GM20000 (cell line): ENCODE measurements around the gene COMP.

Source experiments
- DNase-seq: peaks from one replicate; pipeline ENCODE4 v3.0.0; 2012; ENCODE audit warnings: low spot score
- TF ChIP-seq, protein P1 (sequence below): IDR thresholded peaks from 2 replicates; pipeline ENCODE4 v1.5.1; 2012; ENCODE audit warnings: mild to moderate bottlenecking, control low read depth; ENCODE audit errors: extremely low read depth, missing control alignments

Gene COMP

DNA sequence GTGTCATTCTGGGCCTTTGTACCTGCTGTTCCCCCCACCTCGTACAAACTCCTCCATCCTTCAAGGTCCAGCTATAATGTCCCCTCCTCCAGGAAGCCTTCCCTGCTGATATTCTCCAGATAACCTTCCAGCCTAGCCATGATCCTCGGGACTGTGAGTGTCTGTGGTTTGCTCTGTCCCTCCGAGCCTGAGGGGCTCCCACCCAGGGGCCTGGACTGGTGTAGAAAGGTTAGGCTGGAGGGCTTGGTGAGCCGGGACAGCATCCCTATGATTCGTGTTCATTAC lies 2.9 kb upstream of the COMP start:
- no peak for DNase-seq
- TF ChIP-seq, protein P1, sequence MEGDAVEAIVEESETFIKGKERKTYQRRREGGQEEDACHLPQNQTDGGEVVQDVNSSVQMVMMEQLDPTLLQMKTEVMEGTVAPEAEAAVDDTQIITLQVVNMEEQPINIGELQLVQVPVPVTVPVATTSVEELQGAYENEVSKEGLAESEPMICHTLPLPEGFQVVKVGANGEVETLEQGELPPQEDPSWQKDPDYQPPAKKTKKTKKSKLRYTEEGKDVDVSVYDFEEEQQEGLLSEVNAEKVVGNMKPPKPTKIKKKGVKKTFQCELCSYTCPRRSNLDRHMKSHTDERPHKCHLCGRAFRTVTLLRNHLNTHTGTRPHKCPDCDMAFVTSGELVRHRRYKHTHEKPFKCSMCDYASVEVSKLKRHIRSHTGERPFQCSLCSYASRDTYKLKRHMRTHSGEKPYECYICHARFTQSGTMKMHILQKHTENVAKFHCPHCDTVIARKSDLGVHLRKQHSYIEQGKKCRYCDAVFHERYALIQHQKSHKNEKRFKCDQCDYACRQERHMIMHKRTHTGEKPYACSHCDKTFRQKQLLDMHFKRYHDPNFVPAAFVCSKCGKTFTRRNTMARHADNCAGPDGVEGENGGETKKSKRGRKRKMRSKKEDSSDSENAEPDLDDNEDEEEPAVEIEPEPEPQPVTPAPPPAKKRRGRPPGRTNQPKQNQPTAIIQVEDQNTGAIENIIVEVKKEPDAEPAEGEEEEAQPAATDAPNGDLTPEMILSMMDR, result no peak

DNA sequence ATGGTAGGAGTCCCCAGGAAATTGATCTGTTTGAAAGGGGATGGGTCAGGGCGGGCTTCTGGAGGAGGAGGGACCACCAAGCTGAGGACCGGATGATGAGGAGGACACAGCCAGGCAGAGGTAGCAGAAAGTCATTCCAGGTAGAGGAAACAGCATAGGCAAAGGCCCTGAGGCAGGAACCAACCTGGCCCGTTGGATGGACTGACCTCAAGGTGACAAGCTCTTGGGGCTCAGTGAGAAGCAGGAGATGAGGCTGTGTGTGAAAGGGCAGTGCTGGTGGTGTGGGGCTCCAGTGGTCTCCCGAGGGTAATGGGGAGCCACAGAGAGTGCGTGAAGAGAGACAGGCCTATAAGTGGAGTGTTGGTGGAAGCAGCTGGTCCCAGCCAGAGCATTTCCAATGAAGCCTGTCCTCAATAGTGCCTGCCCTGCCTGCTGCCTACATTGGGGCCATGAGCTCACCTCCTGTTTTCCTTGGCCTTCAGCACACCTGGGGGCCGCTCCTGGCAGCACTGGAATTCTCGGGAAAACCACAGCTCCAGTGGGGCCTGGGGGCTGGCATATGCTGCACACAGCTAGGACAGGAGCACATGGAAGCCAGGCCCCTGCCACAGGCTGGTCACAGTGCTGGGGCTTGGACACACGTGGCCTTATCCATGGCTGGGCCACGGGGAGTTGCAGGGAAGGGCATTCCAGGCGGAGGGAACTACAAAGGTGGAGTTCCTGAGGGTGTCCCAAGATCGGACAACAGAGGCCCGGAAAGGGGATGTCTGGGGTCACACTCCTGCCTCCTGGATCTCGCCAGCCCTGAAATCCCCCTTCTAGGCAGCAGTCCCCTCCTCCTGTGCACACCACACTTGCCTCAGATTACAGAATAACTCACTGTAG lies 2.3 kb upstream of the COMP start:
- peak; percentile 18 for DNase-seq
- TF ChIP-seq, protein P1, result no peak

DNA sequence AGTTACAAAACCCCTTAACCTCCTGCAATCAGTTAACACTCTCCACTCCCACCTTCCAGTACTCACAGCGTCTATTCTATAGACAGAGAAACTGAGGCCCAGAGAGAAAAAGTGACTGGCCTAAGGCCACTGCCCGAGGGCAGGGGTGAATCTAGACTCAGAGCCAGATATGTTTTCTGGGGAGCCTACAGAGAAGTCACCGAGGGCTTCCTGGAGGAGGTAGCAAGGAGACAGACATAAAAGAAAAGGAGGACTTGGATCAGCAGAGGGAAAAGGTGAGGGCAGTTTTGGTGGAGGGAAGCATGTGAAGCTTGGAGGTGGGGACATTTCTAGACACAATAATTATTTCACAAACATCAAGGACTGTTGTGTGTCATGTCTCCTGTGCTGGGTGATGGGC lies 1.6 kb upstream of the COMP start:
- TF ChIP-seq, protein P1, result no peak
- DNase-seq, result no peak

DNA sequence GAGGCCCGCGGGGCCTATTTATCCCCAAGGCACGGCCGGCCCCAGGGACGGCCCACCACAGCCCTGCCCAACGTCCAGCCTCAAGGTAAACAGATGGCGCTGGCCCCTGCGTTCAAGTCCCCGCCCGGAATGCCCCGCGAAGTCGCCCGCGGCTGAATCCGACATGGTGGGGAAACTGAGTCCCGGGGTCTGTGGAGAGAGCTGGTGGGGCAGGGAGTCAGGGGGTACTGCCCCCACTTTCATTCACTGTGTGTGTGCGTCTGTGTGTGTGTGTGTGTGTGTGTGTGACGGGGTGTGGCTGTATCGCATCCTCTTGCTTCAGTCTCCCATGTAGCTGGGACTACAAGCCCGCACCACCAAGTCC lies 192 bp upstream of the COMP start:
- TF ChIP-seq, protein P1, result no peak
- DNase-seq, result no peak

DNA sequence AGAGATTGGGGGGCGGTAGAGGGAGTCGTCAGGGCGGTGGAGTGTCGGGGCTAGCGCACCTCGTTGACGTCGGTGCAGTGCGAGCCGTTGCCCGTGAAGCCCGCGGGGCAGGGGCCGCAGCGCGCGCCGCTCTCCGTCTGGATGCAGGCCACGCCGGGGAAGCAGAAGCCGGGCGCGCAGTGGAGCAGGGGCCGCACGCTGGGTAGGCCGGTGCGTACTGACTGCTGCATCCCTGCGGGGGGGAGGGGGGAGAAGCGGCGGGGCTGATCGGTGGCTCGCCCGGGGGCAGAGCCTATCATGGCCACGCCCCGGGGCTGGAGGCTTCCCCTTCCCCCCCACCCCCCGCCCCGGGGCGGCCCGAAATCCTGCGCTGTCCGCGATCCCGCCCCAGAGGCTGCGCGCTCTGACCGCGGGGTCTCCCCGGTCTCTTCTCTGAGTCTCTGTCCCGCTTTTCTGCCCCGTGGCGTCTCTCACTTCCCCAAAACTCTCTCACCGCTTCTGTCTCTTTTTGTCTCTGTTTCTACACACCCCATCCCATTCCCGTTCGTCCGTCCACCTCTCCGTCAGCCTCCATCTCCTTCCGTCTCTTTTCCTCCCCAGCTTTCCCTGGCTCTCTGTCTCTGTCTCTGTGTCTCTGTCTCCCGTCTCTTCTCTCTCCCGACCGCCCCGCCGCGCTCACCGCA lies 1.1 kb downstream of the COMP start:
- TF ChIP-seq, protein P1, result no peak
- DNase-seq, result peak; percentile 77

DNA sequence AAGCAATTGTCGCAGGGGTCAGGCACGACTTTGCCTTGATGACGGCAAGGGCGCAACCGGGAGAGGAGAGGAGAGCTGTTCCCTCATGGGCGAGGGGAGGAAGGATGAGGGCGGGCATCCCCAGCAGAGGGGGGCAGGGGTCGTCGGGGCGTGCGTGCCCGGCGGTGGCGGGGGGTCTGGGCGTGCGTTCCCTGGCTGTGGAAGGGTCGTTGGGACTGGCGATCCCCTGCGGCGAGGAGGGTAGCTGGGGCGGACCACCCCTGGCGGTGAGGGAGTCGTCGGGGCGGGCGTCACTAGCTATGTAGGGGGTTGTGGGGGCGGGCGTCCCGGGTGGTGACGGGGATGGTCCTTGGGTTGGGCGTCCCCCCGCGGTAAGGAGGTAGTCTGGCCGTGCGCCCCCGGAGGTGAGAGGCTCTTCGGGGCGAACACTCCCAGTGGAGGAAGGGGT lies 1.7 kb downstream of the COMP start:
- TF ChIP-seq, protein P1, result no peak
- DNase-seq, result no peak
